Inflammatory macrophage treated with lipopolysaccharide for 1 hour (primary cell): Measurements from ENCODE around the gene DCDC2.

Experiments used
- DNase-seq, 2 donors: peaks; one replicate each; pipeline ENCODE4 v3.0.0-alpha.2; 2020 to 2022

DCDC2 gene

GRCh38 chr6:24140591-24140990 lies 217.3 kb downstream of the DCDC2 start:
- DNase-seq = no peak

GRCh38 chr6:24139639-24140038 lies 218.2 kb downstream of the DCDC2 start:
- no peak for DNase-seq

- DNase-seq = no peak
These were observed 218.8 kb downstream of the DCDC2 start for GRCh38 chr6:24139080-24139479.

- no peak for DNase-seq
These were observed 226.1 kb downstream of the DCDC2 start for GRCh38 chr6:24131751-24132150.

GRCh38 chr6:24127316-24127715 lies 230.5 kb downstream of the DCDC2 start:
- DNase-seq = no peak

- DNase-seq = peak; percentile 26 to 67
These were observed 231.2 kb downstream of the DCDC2 start for GRCh38 chr6:24126586-24127192.

- no peak for DNase-seq
These were observed 231.9 kb downstream of the DCDC2 start, which contains the start of gene NRSN1 for GRCh38 chr6:24125980-24126379. Gene NRSN1, plus strand, starts transcription at chr6:24126215. Its CDS starts 8,113 bp downstream, at chr6:24134328.

GRCh38 chr6:24122139-24122538 lies 235.7 kb downstream of the DCDC2 start:
- no peak for DNase-seq
